ENCODE data around the gene KCNQ1. TPM values are rescaled to one million over a fixed set of nuclear protein-coding genes. Genes with fewer than 3 reads are reported as not detected.

KCNQ1 gene
- total and polyA plus RNA-seq, 7 donors, result 1.1 to 25.2 (median 3.8) TPM

DNA sequence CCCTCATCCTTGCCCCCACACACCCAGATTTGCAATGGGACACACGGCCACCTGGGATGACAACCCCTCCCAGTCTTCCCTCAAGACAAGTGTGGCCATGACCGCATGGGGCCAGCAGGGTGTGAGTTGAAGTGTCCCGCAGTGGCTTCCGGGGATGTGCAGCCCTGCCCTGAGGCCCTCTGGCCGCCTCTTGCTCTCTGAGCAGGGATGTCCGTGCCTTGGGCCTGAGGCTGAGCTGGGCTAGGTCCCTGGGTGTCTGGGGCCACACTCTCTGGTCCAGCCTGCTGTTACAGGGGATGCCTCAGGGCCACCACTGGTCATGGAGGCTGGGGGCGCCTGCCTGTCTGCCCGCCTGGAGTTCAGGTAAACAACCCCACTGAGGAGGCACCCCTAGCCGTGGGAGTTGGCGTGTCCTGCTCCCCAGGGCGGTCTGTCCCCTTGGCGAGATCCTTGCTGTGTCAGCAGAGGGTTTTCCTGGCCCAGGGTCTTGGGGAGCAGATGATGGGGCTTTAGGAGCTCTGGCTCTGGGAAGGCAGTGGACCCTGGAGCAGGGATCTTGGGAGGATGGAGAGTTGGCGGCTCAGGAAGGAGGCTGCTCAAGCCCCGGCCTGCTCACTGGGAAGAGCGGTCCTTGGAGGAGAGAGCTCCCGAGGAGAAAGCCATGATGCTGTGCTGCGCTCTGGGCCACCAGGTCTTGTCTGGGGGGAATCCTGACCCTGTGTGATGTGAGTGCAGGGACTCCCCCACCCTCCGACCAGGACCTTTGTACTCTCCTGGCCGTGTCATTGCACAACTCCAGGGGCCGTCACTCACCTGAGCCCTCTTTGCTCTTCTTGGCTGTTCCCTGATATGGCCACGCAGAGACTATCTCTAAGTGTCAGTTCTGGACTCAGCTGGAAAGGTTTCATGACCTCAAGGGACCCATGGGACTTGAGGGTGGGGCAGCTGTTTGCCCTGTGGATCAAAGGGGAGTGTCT, 67.9 kb downstream of the KCNQ1 start:
- H3K27ac ChIP-seq, result no peak overlapping the region
- no peak overlapping the region for H3K4me3 ChIP-seq
- 77 to 86% methylated on average over 21 of the region's 21 CpGs for WGBS, 2 donors
- no peaks in the 10 kb centered on the region for H3K9me3 ChIP-seq
- TF ChIP-seq EP300 (IDR thresholded peaks at IDR 0.05) (no peak), POLR2A (IDR thresholded peaks at IDR 0.05) (no peak), POLR2AphosphoS5 (IDR thresholded peaks at IDR 0.05) (no peak)
- TF ChIP-seq, protein P1, sequence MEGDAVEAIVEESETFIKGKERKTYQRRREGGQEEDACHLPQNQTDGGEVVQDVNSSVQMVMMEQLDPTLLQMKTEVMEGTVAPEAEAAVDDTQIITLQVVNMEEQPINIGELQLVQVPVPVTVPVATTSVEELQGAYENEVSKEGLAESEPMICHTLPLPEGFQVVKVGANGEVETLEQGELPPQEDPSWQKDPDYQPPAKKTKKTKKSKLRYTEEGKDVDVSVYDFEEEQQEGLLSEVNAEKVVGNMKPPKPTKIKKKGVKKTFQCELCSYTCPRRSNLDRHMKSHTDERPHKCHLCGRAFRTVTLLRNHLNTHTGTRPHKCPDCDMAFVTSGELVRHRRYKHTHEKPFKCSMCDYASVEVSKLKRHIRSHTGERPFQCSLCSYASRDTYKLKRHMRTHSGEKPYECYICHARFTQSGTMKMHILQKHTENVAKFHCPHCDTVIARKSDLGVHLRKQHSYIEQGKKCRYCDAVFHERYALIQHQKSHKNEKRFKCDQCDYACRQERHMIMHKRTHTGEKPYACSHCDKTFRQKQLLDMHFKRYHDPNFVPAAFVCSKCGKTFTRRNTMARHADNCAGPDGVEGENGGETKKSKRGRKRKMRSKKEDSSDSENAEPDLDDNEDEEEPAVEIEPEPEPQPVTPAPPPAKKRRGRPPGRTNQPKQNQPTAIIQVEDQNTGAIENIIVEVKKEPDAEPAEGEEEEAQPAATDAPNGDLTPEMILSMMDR (IDR thresholded peaks at IDR 0.05), result no peak
- no peak for DNase-seq
- no peaks in the 10 kb centered on the region for H3K4me1 ChIP-seq
- peaks cover 0 to 8% (median 0%) of the 10 kb centered on the region in 3 donors for H3K27me3 ChIP-seq
- no peaks in the 10 kb centered on the region for H3K36me3 ChIP-seq
- intact Hi-C loops (cut with DNase I), result no loop called here

DNA sequence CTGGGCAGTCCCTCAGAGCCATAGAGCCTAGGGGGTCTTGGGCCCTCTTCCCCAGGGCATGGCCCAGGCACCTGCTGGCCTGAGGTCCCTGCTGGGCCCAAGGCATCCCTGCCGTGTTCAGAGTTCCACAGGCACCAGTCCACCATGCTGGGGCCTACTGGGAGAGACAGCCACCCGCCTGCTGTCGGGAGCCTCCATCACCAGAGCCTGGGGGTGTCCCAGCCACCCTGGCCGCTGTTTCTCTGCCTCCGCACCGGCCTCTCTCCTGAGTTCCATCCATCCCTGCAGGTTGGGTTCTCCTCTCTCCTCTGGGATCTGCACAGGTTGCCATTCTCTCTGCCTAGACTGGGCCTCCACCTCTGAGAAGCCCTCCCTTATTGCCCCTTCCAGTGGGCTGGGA, 68.6 kb downstream of the KCNQ1 start:
- Histone ChIP-seq H3K27ac (no peak overlapping the region), H3K9me3 (no peaks in the 10 kb centered on the region), H3K4me1 (no peaks in the 10 kb centered on the region), H3K36me3 (no peaks in the 10 kb centered on the region), H3K27me3 (peaks cover 0 to 8% (median 0%) of the 10 kb centered on the region in 3 donors), H3K4me3 (no peak overlapping the region)
- intact Hi-C loops (cut with DNase I), result no loop called here
- TF ChIP-seq POLR2AphosphoS5 (IDR thresholded peaks at IDR 0.05) (no peak), POLR2A (IDR thresholded peaks at IDR 0.05) (no peak), EP300 (IDR thresholded peaks at IDR 0.05) (no peak)
- TF ChIP-seq, protein P1 (IDR thresholded peaks at IDR 0.05), result no peak
- WGBS, 2 donors, result 87 to 92% methylated on average over 6 of the region's 6 CpGs
- DNase-seq, result no peak

DNA sequence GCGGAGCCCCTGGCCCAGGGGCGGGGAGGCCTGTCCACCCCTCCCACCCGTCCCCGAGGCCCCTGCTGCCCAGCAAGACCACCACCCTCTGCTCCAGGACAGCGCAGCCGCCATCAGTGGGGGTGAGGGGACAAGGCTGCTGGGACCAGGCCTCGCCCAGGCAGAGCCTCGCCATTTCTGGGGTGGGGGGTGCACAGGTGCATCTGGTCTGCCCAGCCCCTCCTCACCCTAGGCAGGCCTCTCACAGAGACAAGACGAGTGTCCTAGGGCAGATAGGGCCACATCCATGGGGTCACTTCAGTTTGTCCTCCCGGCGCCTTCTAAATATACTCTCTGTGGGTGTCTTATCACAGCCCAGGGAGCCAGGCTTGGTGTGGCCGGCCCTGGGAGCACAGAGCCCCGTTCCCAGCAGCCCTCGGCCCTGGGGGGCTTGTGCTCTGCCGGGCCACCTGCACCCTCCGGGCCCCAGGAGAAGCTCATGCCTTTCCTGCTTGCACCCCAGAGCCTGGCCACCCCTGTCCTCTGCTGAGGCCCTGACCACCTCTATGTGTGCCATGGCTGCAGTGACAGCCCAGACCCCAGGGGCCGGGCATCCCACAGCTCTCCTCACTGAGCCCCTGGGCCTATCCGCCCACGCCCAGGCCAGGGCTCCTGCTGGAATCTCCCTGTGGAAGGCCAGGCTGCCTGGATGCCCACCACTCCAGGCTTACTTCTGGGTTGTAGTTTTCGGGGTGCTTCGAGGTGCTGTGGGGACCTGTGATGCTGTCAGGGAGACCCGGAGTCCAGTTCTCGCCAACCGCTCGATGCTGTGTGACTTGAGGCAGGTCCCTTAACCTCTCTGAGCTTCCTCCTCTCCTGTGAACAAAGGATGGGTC, 70.8 kb downstream of the KCNQ1 start:
- intact Hi-C loops (cut with DNase I), result no loop called here
- Histone ChIP-seq H3K4me1 (no peaks in the 10 kb centered on the region), H3K9me3 (no peaks in the 10 kb centered on the region), H3K27me3 (no peaks in the 10 kb centered on the region), H3K27ac (no peak overlapping the region), H3K4me3 (no peak overlapping the region), H3K36me3 (no peaks in the 10 kb centered on the region)
- no peak for TF ChIP-seq POLR2AphosphoS5 (IDR thresholded peaks at IDR 0.05)
- TF ChIP-seq, protein P1 (IDR thresholded peaks at IDR 0.05), result no peak
- TF ChIP-seq EP300 (IDR thresholded peaks at IDR 0.05), result no peak
- no peak for TF ChIP-seq POLR2A (IDR thresholded peaks at IDR 0.05)
- 94 to 96% methylated on average over 25 of the region's 25 CpGs for WGBS, 2 donors
- peak; percentile 47 for DNase-seq

DNA sequence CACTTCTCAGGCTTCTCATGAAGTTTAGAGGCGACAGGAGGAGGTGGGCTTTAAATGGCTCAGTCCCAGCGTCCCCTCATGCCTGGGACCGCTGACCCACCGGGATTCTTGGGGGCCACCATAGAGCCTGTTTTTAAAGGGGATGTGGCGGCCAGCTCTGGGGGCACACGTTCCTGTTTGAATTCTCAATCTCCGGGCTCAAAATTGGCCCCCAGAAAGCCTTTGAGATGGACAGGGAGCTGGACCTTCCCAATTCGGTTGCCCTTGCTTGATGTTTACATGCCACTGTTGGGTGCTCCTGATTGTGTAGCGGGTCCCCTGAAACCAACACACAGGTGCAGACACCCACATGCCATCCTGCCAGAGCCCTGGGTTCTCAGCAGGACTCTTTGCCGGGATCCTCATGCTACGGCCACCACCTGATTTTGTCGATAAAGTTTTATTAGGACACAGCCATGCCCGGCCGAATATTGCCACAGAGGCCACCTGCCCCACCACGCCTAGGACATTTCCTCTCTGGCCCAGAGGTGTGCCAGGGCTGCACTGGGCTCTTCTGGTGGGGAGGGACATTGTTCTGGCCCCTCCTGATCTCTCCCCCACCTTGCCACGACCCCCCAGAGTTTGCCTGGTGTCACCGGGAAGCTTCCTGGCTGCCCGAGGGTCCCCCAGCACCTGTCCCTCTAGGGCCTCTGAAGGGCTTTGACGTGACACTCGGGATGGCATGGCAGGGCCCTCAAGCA, 71.6 kb downstream of the KCNQ1 start:
- Histone ChIP-seq H3K4me3 (no peak overlapping the region), H3K27ac (no peak overlapping the region), H3K9me3 (no peaks in the 10 kb centered on the region), H3K27me3 (no peaks in the 10 kb centered on the region), H3K4me1 (no peaks in the 10 kb centered on the region), H3K36me3 (no peaks in the 10 kb centered on the region)
- no peak for DNase-seq
- intact Hi-C loops (cut with DNase I), result no loop called here
- TF ChIP-seq POLR2AphosphoS5 (IDR thresholded peaks at IDR 0.05) (no peak), EP300 (IDR thresholded peaks at IDR 0.05) (no peak), POLR2A (IDR thresholded peaks at IDR 0.05) (no peak)
- TF ChIP-seq, protein P1 (IDR thresholded peaks at IDR 0.05), result no peak
- WGBS, 2 donors, result 87 to 91% methylated on average over 20 of the region's 20 CpGs

All from sigmoid colon (tissue), 7 donors.